ENCODE results near the gene VAPA.

DNA sequence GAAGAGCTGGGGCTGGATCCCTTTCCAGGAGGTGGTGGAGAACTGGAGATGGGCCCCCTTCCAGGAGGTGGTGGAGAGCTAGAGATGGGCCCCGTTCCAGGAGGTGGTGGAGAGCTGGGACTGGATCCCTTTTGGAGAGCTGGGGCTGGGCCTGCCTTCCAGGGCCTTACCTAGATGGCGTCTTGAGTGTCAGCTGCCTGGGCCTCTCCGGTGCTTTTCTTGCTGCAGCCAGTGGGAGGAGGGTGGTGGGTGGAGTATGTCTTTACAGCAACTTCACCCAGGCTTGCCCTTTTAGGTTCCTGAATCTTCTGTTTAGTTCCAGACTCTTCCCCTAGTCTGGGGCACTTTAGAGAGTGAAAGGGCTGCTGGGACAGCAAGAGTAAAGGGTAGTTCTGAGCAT lies 47.2 kb upstream of the VAPA start:
- no peak for TF ChIP-seq CTCF (IDR thresholded peaks at IDR 0.05 in 2 of 3, conservative IDR thresholded peaks at IDR 0.05 in 1 of 3; ENCODE audit: insufficient read depth in 2 of 3, low read depth in 1 of 3, low read length in 3 of 3)
- TF ChIP-seq EZH2 (IDR thresholded peaks at IDR 0.05; ENCODE audit: borderline replicate concordance, low read depth, low read length): no peak
